Measurements from ENCODE around the gene ARHGEF11. TPM values are rescaled to one million over a fixed set of nuclear protein-coding genes. Genes with fewer than 3 reads are reported as not detected.

Gene ARHGEF11
- total RNA-seq, 1 donor from 2014 or later, result 52.7 TPM

GRCh38 chr1:156947818-156948525, 97.6 kb downstream of the ARHGEF11 start:
- DNase-seq (ENCODE audit: low read depth, low spot score), result no peak
- Mint-ChIP-seq H3K27ac (ENCODE audit: unreplicated experiment) (no peak overlapping the region), H3K9me3 (no peaks in the 10 kb centered on the region), H3K27me3 (ENCODE audit: low read depth) (no peaks in the 10 kb centered on the region), H3K36me3 (ENCODE audit: low read depth) (peaks cover 37% of the 10 kb centered on the region), H3K4me1 (no peaks in the 10 kb centered on the region), H3K4me3 (no peak overlapping the region)
- TF ChIP-seq CTCF (conservative IDR thresholded peaks at IDR 0.05), result no peak

- H3K27me3 Mint-ChIP-seq (ENCODE audit: low read depth), result no peaks in the 10 kb centered on the region
These were observed 98.4 kb downstream of the ARHGEF11 start for GRCh38 chr1:156947127-156947526.

GRCh38 chr1:156945881-156946661, 99.5 kb downstream of the ARHGEF11 start:
- Mint-ChIP-seq H3K27ac (ENCODE audit: unreplicated experiment) (no peak overlapping the region), H3K27me3 (ENCODE audit: low read depth) (no peaks in the 10 kb centered on the region), H3K4me3 (no peak overlapping the region), H3K9me3 (no peaks in the 10 kb centered on the region), H3K4me1 (no peaks in the 10 kb centered on the region), H3K36me3 (ENCODE audit: low read depth) (peaks cover 39% of the 10 kb centered on the region)
- no peak for DNase-seq (ENCODE audit: low read depth, low spot score)
- TF ChIP-seq CTCF (conservative IDR thresholded peaks at IDR 0.05), result no peak

More at GRCh38 chr1:156947127-156947526, 98.4 kb downstream of the ARHGEF11 start:
- no peak overlapping the region for H3K27ac Mint-ChIP-seq (ENCODE audit: unreplicated experiment)
- DNase-seq (ENCODE audit: low read depth, low spot score), result no peak
- peaks cover 40% of the 10 kb centered on the region for H3K36me3 Mint-ChIP-seq (ENCODE audit: low read depth)
- no peak for TF ChIP-seq CTCF (conservative IDR thresholded peaks at IDR 0.05)
- no peaks in the 10 kb centered on the region for H3K4me1 Mint-ChIP-seq
- no peak overlapping the region for H3K4me3 Mint-ChIP-seq
- H3K9me3 Mint-ChIP-seq, result no peaks in the 10 kb centered on the region

GRCh38 chr1:156944848-156945247, 100.7 kb downstream of the ARHGEF11 start:
- Mint-ChIP-seq H3K27me3 (ENCODE audit: low read depth) (no peaks in the 10 kb centered on the region), H3K4me3 (no peak overlapping the region), H3K27ac (ENCODE audit: unreplicated experiment) (no peak overlapping the region), H3K36me3 (ENCODE audit: low read depth) (peaks cover 36% of the 10 kb centered on the region), H3K4me1 (no peaks in the 10 kb centered on the region), H3K9me3 (no peaks in the 10 kb centered on the region)
- DNase-seq (ENCODE audit: low read depth, low spot score), result no peak
- TF ChIP-seq CTCF (conservative IDR thresholded peaks at IDR 0.05), result no peak

- peaks cover 31% of the 10 kb centered on the region for H3K36me3 Mint-ChIP-seq (ENCODE audit: low read depth)
- DNase-seq (ENCODE audit: low read depth, low spot score), result no peak
- H3K27ac Mint-ChIP-seq (ENCODE audit: unreplicated experiment), result no peak overlapping the region
- TF ChIP-seq CTCF (conservative IDR thresholded peaks at IDR 0.05), result no peak
- H3K9me3 Mint-ChIP-seq, result no peaks in the 10 kb centered on the region
- H3K4me3 Mint-ChIP-seq, result no peak overlapping the region
- H3K4me1 Mint-ChIP-seq, result no peaks in the 10 kb centered on the region
- no peaks in the 10 kb centered on the region for H3K27me3 Mint-ChIP-seq (ENCODE audit: low read depth)
These were observed 101.3 kb downstream of the ARHGEF11 start for GRCh38 chr1:156944268-156944667.
